Fibroblast of mammary gland (primary cell): Measurements from ENCODE around the gene NLRP4.

Source experiments
- DNase-seq: peaks from one replicate; pipeline ENCODE4 v3.0.0-alpha.2; 2010; ENCODE audit warnings: low read depth
- H3K4me3 ChIP-seq: 2 replicates; pipeline ENCODE4 v1.5.1; 2011; ENCODE audit warnings: low read depth, mild to moderate bottlenecking, low read length, moderate library complexity; ENCODE audit not compliant: control insufficient read depth
- CTCF ChIP-seq: conservative IDR thresholded peaks from 2 replicates; pipeline ENCODE4 v1.5.1; 2011; ENCODE audit warnings: low read depth, low read length, inconsistent platforms; ENCODE audit not compliant: control insufficient read depth, insufficient read depth

NLRP4 gene

GRCh38 chr19:55836340-55836739 lies at the start of gene NLRP4:
TSS of gene NLRP4 (plus strand) at chr19:55836540. CDS start at chr19:55852081, 15,541 bp downstream.
- TF ChIP-seq CTCF: no peak
- H3K4me3 ChIP-seq: no peak within 1 kb of the TSS
- no peak for DNase-seq

- no peak for DNase-seq
- TF ChIP-seq CTCF: no peak
- no peak overlapping the region for H3K4me3 ChIP-seq
These were observed 41.3 kb upstream of the NLRP4 start for GRCh38 chr19:55795021-55795420.

GRCh38 chr19:55801416-55801815 lies 34.9 kb upstream of the NLRP4 start:
- H3K4me3 ChIP-seq: no peak overlapping the region
- DNase-seq: no peak

GRCh38 chr19:55802281-55802680 lies 34.1 kb upstream of the NLRP4 start:
- no peak overlapping the region for H3K4me3 ChIP-seq
- no peak for TF ChIP-seq CTCF
- no peak for DNase-seq

More at GRCh38 chr19:55801416-55801815, 34.9 kb upstream of the NLRP4 start:
- TF ChIP-seq CTCF: no peak

- peak; percentile 31 for TF ChIP-seq CTCF
- no peak overlapping the region for H3K4me3 ChIP-seq
- peak; percentile 57 for DNase-seq
These were observed 26.8 kb upstream of the NLRP4 start for GRCh38 chr19:55809381-55810058.

- no peak for TF ChIP-seq CTCF
- DNase-seq: no peak
- H3K4me3 ChIP-seq: no peak overlapping the region
These were observed 25.0 kb upstream of the NLRP4 start for GRCh38 chr19:55811340-55811739.
